SU-DHL-6 (cell line): ENCODE results near the gene ESRRA.

ENCODE experiments used
- H2AFZ ChIP-seq: fragments of 200-600 bp; sonication (generic); 2 replicates; pipeline ENCODE4 v1.6.1; 2014; ENCODE audit warnings: low read depth, mild to moderate bottlenecking, moderate library complexity, mixed read lengths, antibody characterized with exemption, low read length; ENCODE audit not compliant: severe bottlenecking
- H3F3A ChIP-seq: fragments of 200-600 bp; shearing (Covaris generic); 2 replicates; pipeline ENCODE4 v1.6.0; 2016; ENCODE audit warnings: antibody characterized with exemption, mild to moderate bottlenecking; ENCODE audit not compliant: insufficient read depth
- H3K27ac ChIP-seq: fragments of 200-600 bp; sonication (generic); 2 replicates; pipeline ENCODE4 v1.5.1; 2016; ENCODE audit warnings: low read depth, mild to moderate bottlenecking, low read length, moderate library complexity, mixed read lengths
- H3K27me3 ChIP-seq: fragments of 200-600 bp; sonication (generic), shearing (Covaris generic); 2 replicates; pipeline ENCODE4 v1.6.0; 2014; ENCODE audit warnings: mild to moderate bottlenecking, low read length
- H3K36me3 ChIP-seq: fragments of 200-600 bp; sonication (generic); 2 replicates; pipeline ENCODE4 v1.6.1; 2014; ENCODE audit warnings: mild to moderate bottlenecking, low read length, mixed read lengths
- H3K4me2 ChIP-seq: fragments of 300-600, 200-600 bp; shearing (Covaris generic), sonication (generic); 2 replicates; pipeline ENCODE4 v1.6.0; 2014; ENCODE audit warnings: low read length, low read depth, mild to moderate bottlenecking; ENCODE audit not compliant: poor library complexity, severe bottlenecking
- H3K4me3 ChIP-seq: fragments of 200-600 bp; sonication (generic); 2 replicates; pipeline ENCODE4 v1.5.1; 2014; ENCODE audit warnings: antibody characterized with exemption, low read length, mild to moderate bottlenecking, mixed read lengths; ENCODE audit not compliant: insufficient read depth, poor library complexity, severe bottlenecking
- H3K79me2 ChIP-seq: fragments of 200-600 bp; sonication (generic); 2 replicates; pipeline ENCODE4 v1.6.1; 2014; ENCODE audit warnings: mild to moderate bottlenecking, low read length, moderate library complexity; ENCODE audit not compliant: insufficient read depth
- H3K9ac ChIP-seq: fragments of 200-600 bp; sonication (generic); 2 replicates; pipeline ENCODE4 v1.7.0; 2014; ENCODE audit warnings: mild to moderate bottlenecking, low read length
- H3K9me2 ChIP-seq: fragments of 200-600 bp; sonication (generic); replicated peaks from 2 replicates; pipeline ENCODE4 v1.6.1; 2014; ENCODE audit warnings: low read length; ENCODE audit not compliant: insufficient read depth
- H3K9me3 ChIP-seq: fragments of 200-600 bp; sonication (generic); 2 replicates; pipeline ENCODE4 v1.6.1; 2014; ENCODE audit warnings: low read length, mixed read lengths; ENCODE audit not compliant: insufficient read depth
- H4K20me1 ChIP-seq: fragments of 200-600 bp; sonication (generic); 2 replicates; pipeline ENCODE4 v1.6.1; 2014; ENCODE audit warnings: low read depth, mild to moderate bottlenecking, antibody characterized with exemption, low read length, moderate library complexity, mixed read lengths
- EZH2phosphoT487 ChIP-seq: fragments of 200-600 bp; sonication (generic), shearing (Covaris generic); conservative IDR thresholded peaks from 2 replicates; pipeline ENCODE4 v1.6.1; 2018; ENCODE audit warnings: mild to moderate bottlenecking, antibody characterized with exemption, low read length, moderate library complexity, mixed read lengths
- TF ChIP-seq, protein P1 (sequence below): fragments of 200-600 bp; sonication (generic); IDR thresholded peaks from one replicate; pipeline ENCODE4 v1.5.1; 2017; ENCODE audit warnings: antibody characterized with exemption, mild to moderate bottlenecking, low read length, moderate library complexity; ENCODE audit not compliant: insufficient read depth, poor library complexity, severe bottlenecking

ESRRA gene

GRCh38 chr11:64305075-64305690, at the start of gene ESRRA:
TSS of gene ESRRA (plus strand) at chr11:64305524. CDS start at chr11:64307180, 1,656 bp downstream.
- Histone ChIP-seq H3K9ac (peak within 1 kb of the TSS; percentile 95), H3K27ac (peak within 1 kb of the TSS; percentile 95), H3F3A (peaks cover 4% of the 10 kb centered on the region; the same call in 1 of the 2 replicates), H3K4me2 (peak within 1 kb of the TSS; percentile 74), H2AFZ (peak within 1 kb of the TSS; percentile 45), H3K4me3 (peak within 1 kb of the TSS; percentile 97), H3K9me3 (no peaks in the 10 kb centered on the region), H4K20me1 (no peaks in the 10 kb centered on the region), H3K79me2 (peaks cover 33% of the 10 kb centered on the region), H3K36me3 (no peaks in the 10 kb centered on the region), H3K27me3 (no peaks in the 10 kb centered on the region), H3K9me2 (no peaks in the 10 kb centered on the region)
- TF ChIP-seq, protein P1, sequence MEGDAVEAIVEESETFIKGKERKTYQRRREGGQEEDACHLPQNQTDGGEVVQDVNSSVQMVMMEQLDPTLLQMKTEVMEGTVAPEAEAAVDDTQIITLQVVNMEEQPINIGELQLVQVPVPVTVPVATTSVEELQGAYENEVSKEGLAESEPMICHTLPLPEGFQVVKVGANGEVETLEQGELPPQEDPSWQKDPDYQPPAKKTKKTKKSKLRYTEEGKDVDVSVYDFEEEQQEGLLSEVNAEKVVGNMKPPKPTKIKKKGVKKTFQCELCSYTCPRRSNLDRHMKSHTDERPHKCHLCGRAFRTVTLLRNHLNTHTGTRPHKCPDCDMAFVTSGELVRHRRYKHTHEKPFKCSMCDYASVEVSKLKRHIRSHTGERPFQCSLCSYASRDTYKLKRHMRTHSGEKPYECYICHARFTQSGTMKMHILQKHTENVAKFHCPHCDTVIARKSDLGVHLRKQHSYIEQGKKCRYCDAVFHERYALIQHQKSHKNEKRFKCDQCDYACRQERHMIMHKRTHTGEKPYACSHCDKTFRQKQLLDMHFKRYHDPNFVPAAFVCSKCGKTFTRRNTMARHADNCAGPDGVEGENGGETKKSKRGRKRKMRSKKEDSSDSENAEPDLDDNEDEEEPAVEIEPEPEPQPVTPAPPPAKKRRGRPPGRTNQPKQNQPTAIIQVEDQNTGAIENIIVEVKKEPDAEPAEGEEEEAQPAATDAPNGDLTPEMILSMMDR = no peak
- TF ChIP-seq EZH2phosphoT487 = no peak

- H3K4me2 ChIP-seq = no peak overlapping the region
- TF ChIP-seq, protein P1 = no peak
- no peak for TF ChIP-seq EZH2phosphoT487
- H2AFZ ChIP-seq = no peak overlapping the region
- H3K4me3 ChIP-seq = no peak overlapping the region
- no peaks in the 10 kb centered on the region for H4K20me1 ChIP-seq
- no peaks in the 10 kb centered on the region for H3K27me3 ChIP-seq
- H3K9ac ChIP-seq = no peak overlapping the region
- no peaks in the 10 kb centered on the region for H3K36me3 ChIP-seq
- H3K27ac ChIP-seq = no peak overlapping the region
- H3K9me2 ChIP-seq = no peaks in the 10 kb centered on the region
- H3F3A ChIP-seq = 0 out of 2 replicates have a peak, but pooled peaks cover 3% of the 10 kb centered on the region
- H3K9me3 ChIP-seq = no peaks in the 10 kb centered on the region
- peaks cover 9% of the 10 kb centered on the region; the same call in 1 of the 2 replicates for H3K79me2 ChIP-seq
Observed at GRCh38 chr11:64256300-64256699, 49.0 kb upstream of the ESRRA start.

DNA sequence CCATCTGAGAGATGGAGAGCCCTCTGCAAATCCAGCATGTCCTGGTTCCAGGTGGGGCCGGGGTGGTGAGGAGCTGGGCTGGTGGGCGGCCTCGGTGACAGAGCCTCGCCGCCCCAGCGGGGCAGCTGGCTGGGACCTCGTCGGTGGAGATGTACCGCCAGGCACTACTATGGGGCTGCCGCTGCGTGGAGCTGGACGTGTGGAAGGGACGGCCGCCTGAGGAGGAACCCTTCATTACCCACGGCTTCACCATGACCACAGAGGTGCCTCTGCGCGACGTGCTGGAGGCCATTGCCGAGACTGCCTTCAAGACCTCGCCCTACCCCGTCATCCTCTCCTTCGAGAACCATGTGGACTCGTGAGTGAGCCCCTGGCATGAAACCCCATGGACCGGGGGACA, 47.0 kb upstream of the ESRRA start:
- Histone ChIP-seq H3K36me3 (no peaks in the 10 kb centered on the region), H4K20me1 (no peaks in the 10 kb centered on the region)

More for the DNA sequence above, 47.0 kb upstream of the ESRRA start:
- no peaks in the 10 kb centered on the region for H3K9me3 ChIP-seq
- no peaks in the 10 kb centered on the region for H3K27me3 ChIP-seq
- H2AFZ ChIP-seq = no peak overlapping the region
- H3K4me2 ChIP-seq = no peak overlapping the region
- H3K9ac ChIP-seq = no peak overlapping the region
- H3K79me2 ChIP-seq = no peaks in the 10 kb centered on the region
- H3K9me2 ChIP-seq = no peaks in the 10 kb centered on the region
- H3F3A ChIP-seq = no peaks in the 10 kb centered on the region
- TF ChIP-seq, protein P1 = no peak
- TF ChIP-seq EZH2phosphoT487 = no peak
- H3K4me3 ChIP-seq = no peak overlapping the region
- no peak overlapping the region for H3K27ac ChIP-seq
